Endodermal cell (in vitro differentiated cells): ENCODE measurements around the gene GPX4. TPM values are rescaled to one million over a fixed set of nuclear protein-coding genes. Genes with fewer than 3 reads are reported as not detected.
A peak's percentile ranks its signal among the peaks of the same experiment; 100 is the strongest.
"Not testable (repeated sequence)": the region's sequence is repeated elsewhere in the genome, so short reads cannot be mapped to it uniquely, and the experiment has no call there.

Experiments
- DNase-seq: peaks from one replicate; pipeline ENCODE4 v3.0.0-alpha.2; 2017
- H3K27ac ChIP-seq: 2 replicates; pipeline ENCODE4 v1.5.1; 2013; ENCODE audit warnings: mild to moderate bottlenecking, low read depth, low read length, moderate library complexity
- H3K27me3 ChIP-seq: 2 replicates; pipeline ENCODE4 v1.6.1; 2013; ENCODE audit warnings: mild to moderate bottlenecking, low read length, moderate library complexity; ENCODE audit not compliant: insufficient read depth, control insufficient read depth, poor library complexity, severe bottlenecking
- H3K36me3 ChIP-seq: 2 replicates; pipeline ENCODE4 v1.7.0; 2013; ENCODE audit warnings: mild to moderate bottlenecking, low read length, moderate library complexity; ENCODE audit not compliant: control insufficient read depth, insufficient read depth
- H3K4me1 ChIP-seq: one replicate; pipeline ENCODE4 v1.7.0; 2013; ENCODE audit warnings: low read length; ENCODE audit not compliant: control insufficient read depth, insufficient read depth
- H3K4me3 ChIP-seq: 2 replicates; pipeline ENCODE4 v1.5.1; 2013; ENCODE audit warnings: mild to moderate bottlenecking, low read length, moderate library complexity
- H3K9ac ChIP-seq: 2 replicates; pipeline ENCODE4 v1.6.1; 2013; ENCODE audit warnings: mild to moderate bottlenecking, low read length, moderate library complexity; ENCODE audit not compliant: poor library complexity, severe bottlenecking; ENCODE audit errors: extremely low read depth
- H3K9me3 ChIP-seq: 2 replicates; pipeline ENCODE4 v1.6.1; 2013; ENCODE audit warnings: mild to moderate bottlenecking, low read length, moderate library complexity; ENCODE audit not compliant: control insufficient read depth
- H3K27ac Mint-ChIP-seq: 2 replicates; pipeline ENCODE4 v1.8.0; 2020; ENCODE audit warnings: mixed read lengths
- H3K27me3 Mint-ChIP-seq: 2 replicates; pipeline ENCODE4 v1.8.0; 2021; ENCODE audit warnings: mild to moderate bottlenecking, mixed read lengths; ENCODE audit not compliant: insufficient read depth
- H3K36me3 Mint-ChIP-seq: 2 replicates; pipeline ENCODE4 v1.8.0; 2020; ENCODE audit warnings: low read depth, mixed read lengths
- H3K4me1 Mint-ChIP-seq: 2 replicates; pipeline ENCODE4 v1.8.0; 2020; ENCODE audit warnings: mixed read lengths
- H3K4me3 Mint-ChIP-seq: 2 replicates; pipeline ENCODE4 v1.8.0; 2020; ENCODE audit warnings: mild to moderate bottlenecking, moderate library complexity, mixed read lengths
- H3K9me3 Mint-ChIP-seq: 2 replicates; pipeline ENCODE4 v1.8.0; 2020; ENCODE audit warnings: mild to moderate bottlenecking, mixed read lengths
- CTCF ChIP-seq: fragments of 200-600 bp; sonication (generic); conservative IDR thresholded peaks from 2 replicates; pipeline ENCODE4 v1.5.0; 2021; ENCODE audit warnings: antibody characterized with exemption, mild to moderate bottlenecking
- WGBS, 2 experiments: methylation state at CpG; one replicate each; pipeline versions ENCODE4 v1.1.5 to v1.1.7; 2013; ENCODE audit warnings: missing lambda C conversion rate in 2 of 2, mixed read lengths in 1 of 2; ENCODE audit not compliant: insufficient coverage in 1 of 2, insufficient read length in 1 of 2; 5-methylcytosine and 5-hydroxymethylcytosine counted together
- total RNA-seq, 2 donors: library from RNA; stranded (reverse); fragmentation: NEBNext Ultra II Directional in 1 of 2; extraction: Animal tissue kit (Norgen Biotek cat#: 25700) in 1 of 2; gene quantifications; 2 replicates in 1 of 2; 3 replicates in 1 of 2; pipeline ENCODE4 v1.2.1, GENCODE V29; 2021

GPX4 gene
- total RNA-seq, 2 donors from 2014 or later = 331 to 449 TPM

- no peak overlapping the region for H3K4me3 Mint-ChIP-seq
- Histone ChIP-seq H3K36me3 (peaks cover 20% of the 10 kb centered on the region), H3K27ac (no peak overlapping the region), H3K27me3 (no peaks in the 10 kb centered on the region), H3K9me3 (no peaks in the 10 kb centered on the region), H3K4me3 (no peak overlapping the region), H3K4me1 (no peaks in the 10 kb centered on the region), H3K9ac (peak overlapping the region; percentile 15)
- H3K27ac Mint-ChIP-seq = no peak overlapping the region
- TF ChIP-seq CTCF = no peak
- H3K9me3 Mint-ChIP-seq = no peaks in the 10 kb centered on the region
- H3K36me3 Mint-ChIP-seq = peaks cover 13% of the 10 kb centered on the region
- no peak for DNase-seq
- no peaks in the 10 kb centered on the region for H3K27me3 Mint-ChIP-seq
- no peaks in the 10 kb centered on the region for H3K4me1 Mint-ChIP-seq
- 93 to 96% methylated on average over 24 to 25 of the region's 25 CpGs for WGBS, 2 experiments
Measured at GRCh38 chr19:1113986-1114483, 10.2 kb downstream of the GPX4 start.

- H3K4me1 Mint-ChIP-seq, H3K4me3 ChIP-seq, H3K27me3 Mint-ChIP-seq, H3K27me3 ChIP-seq, DNase-seq, H3K4me3 Mint-ChIP-seq, H3K9me3 ChIP-seq, H3K27ac ChIP-seq, H3K9me3 Mint-ChIP-seq, H3K27ac Mint-ChIP-seq, H3K4me1 ChIP-seq, H3K9ac ChIP-seq: not testable (repeated sequence)
- H3K36me3 ChIP-seq = peaks cover 21% of the 10 kb centered on the region
- peaks cover 13% of the 10 kb centered on the region for H3K36me3 Mint-ChIP-seq
- WGBS, 2 experiments = 87 to 95% methylated on average over 7 to 8 of the region's 9 CpGs
Measured at GRCh38 chr19:1114728-1115127, 10.9 kb downstream of the GPX4 start.

DNA sequence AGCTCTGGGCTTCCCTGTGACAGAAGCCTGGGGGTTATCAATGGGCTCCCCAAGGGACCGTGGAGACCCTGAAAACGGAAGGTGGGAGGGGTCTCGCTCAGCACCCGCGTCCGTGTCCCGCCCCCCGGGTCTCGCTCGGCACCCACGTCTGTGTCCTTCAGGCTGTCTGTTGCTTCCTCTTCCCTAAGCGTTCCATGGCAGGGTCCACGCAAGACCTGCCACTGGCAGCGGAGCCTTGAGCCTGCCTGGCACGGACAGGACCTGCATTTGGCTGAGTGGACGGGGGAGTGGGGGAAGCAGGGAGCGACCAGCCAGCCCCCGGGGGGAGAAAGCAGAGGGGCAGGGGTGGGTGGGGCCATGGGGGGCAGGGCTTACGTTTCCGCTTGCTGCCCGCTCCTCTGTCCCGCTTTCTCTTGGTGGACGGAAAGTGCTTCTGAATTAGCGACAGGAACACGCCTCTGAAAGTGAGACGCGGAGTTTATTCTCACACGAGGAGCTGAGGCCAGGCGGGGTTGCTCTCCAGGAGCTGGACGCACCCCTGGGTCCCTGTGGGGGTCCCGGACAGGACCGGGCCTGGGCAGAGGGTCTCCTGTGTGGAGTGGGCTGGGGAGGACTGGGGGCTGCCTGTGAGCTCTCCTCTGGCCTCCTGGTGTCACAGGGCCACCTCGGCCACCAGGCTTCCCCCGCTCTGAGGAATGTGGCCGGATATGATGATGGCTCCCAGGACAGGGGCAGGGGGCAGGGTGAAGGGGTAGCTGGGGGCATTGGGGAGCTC is 12.0 kb downstream of the GPX4 start:
- H3K9ac ChIP-seq = no peak overlapping the region
- Mint-ChIP-seq H3K27me3 (no peaks in the 10 kb centered on the region), H3K9me3 (no peaks in the 10 kb centered on the region), H3K4me3 (no peak overlapping the region), H3K4me1 (no peaks in the 10 kb centered on the region), H3K36me3 (peaks cover 20% of the 10 kb centered on the region), H3K27ac (no peak overlapping the region)
- 94 to 95% methylated on average over 21 to 35 of the region's 35 CpGs for WGBS, 2 experiments
- H3K36me3 ChIP-seq = peaks cover 27% of the 10 kb centered on the region
- H3K27me3 ChIP-seq = no peaks in the 10 kb centered on the region
- H3K4me3 ChIP-seq = no peak overlapping the region
- H3K9me3 ChIP-seq = no peaks in the 10 kb centered on the region
- no peak for TF ChIP-seq CTCF
- no peak for DNase-seq
- no peaks in the 10 kb centered on the region for H3K4me1 ChIP-seq
- no peak overlapping the region for H3K27ac ChIP-seq
